Testis (tissue), 3 donors: Measurements from ENCODE around the gene EIPR1. TPM values are rescaled to one million over a fixed set of nuclear protein-coding genes. Genes with fewer than 3 reads are reported as not detected.

ENCODE experiments used
- DNase-seq: peaks from one replicate; pipeline ENCODE4 v3.0.0-alpha.2; 2019
- H3K27ac ChIP-seq, 2 donors: fragments of 200-600 bp; sonication (generic); one replicate each; pipeline ENCODE4 v1.5.1; 2019
- H3K27me3 ChIP-seq: fragments of 200-600 bp; sonication (generic); one replicate; pipeline ENCODE4 v1.5.1; 2019
- H3K36me3 ChIP-seq: fragments of 200-600 bp; sonication (generic); one replicate; pipeline ENCODE4 v1.5.1; 2017; ENCODE audit warnings: low read depth; ENCODE audit errors: missing control alignments
- H3K4me1 ChIP-seq: fragments of 200-600 bp; sonication (generic); one replicate; pipeline ENCODE4 v1.5.1; 2019
- H3K4me3 ChIP-seq, 2 donors: fragments of 200-600 bp; sonication (generic); one replicate each; pipeline ENCODE4 v1.5.1; 2017 to 2019
- H3K9me3 ChIP-seq: fragments of 200-600 bp; sonication (generic); one replicate; pipeline ENCODE4 v1.5.1; 2017
- POLR2A ChIP-seq: fragments of 450-650 bp; IDR thresholded peaks from one replicate; pipeline ENCODE4 v1.6.1; 2017; ENCODE audit warnings: antibody characterized with exemption, mild to moderate bottlenecking, moderate library complexity
- WGBS, 2 donors: methylation state at CpG; one replicate each; pipeline ENCODE4 v1.1.5; 2018; 5-methylcytosine and 5-hydroxymethylcytosine counted together
- intact Hi-C: fragments of 100-400 bp; cut with DNase I; formaldehyde crosslinking; loops from one replicate; pipeline ENCODE4 v1.15.1; 2023; ENCODE audit warnings: low total_unique reads
- polyA plus RNA-seq: library from polyadenylated mRNA; stranded (reverse); fragments of 350-450 nt; fragmentation: Illumina TruSeq; extraction: RNeasy Lipid Tissue Mini Kit (QIAGEN cat#74804); gene quantifications from one replicate; pipeline ENCODE4 v1.2.3, GENCODE V29; 2014; ENCODE audit warnings: low read depth, low replicate concordance; ENCODE audit not compliant: insufficient read depth
- total RNA-seq, 2 donors: library from RNA; depleted of rRNA; stranded (reverse); fragments of >200 nt; gene quantifications; one replicate each; pipeline ENCODE4 v1.2.3, GENCODE V29; 2016
- TF ChIP-seq, protein P1 (sequence below), 3 experiments: fragments of 450-650 bp in 2 of 3; fragments of 200-600 bp in 1 of 3; sonication (generic) in 1 of 3; IDR thresholded peaks; one replicate each; pipeline ENCODE4 v1.5.1; 2016 to 2019; ENCODE audit warnings: antibody characterized with exemption in 3 of 3, mild to moderate bottlenecking in 2 of 3, moderate library complexity in 1 of 3

The EIPR1 gene
- total and polyA plus RNA-seq, 3 donors from 2014 or later, result 31.5 to 40.2 (median 32.1) TPM

DNA sequence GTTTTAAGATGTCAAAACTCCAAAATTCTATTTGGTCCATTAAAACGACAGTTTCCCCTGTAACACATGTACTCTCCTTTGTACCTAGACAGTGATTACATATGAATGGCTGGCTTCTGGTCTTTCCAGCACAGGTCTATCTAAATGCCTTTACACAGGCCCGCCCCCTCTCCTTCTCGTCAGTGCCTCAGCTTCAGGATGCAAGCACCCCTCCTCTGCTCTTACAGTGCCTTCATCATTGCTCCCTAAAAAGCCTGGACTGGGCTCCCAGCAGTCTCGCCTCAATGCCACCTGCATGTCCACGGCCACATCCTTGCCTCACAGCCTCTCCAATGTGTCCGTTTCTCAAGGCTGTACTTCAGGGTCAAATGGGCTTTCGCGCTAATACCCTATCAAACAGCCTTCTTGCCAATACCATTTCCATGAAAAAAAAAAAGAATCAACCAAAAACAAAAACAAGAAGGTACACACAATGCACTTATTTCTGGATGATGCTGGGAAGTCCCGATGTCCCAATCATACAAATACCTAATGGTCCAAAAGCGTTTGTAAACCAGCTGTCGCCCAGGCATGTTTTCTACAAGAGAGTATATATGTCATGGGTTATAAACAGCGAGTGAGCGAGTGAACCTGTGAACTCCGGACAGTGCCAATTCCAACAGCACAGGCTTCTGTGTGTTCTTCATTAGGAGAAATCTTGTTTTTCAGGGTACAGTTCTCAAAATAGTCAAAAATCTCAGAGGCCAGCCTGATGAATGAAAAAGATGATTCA lies 77.2 kb downstream of the EIPR1 start:
- H3K9me3 ChIP-seq, result no peaks in the 10 kb centered on the region
- intact Hi-C loops, result no loop called here
- H3K36me3 ChIP-seq, result no peaks in the 10 kb centered on the region
- H3K4me1 ChIP-seq, result no peaks in the 10 kb centered on the region
- 89 to 91% methylated on average over 14 of the region's 14 CpGs for WGBS, 2 donors
- H3K27ac ChIP-seq, result no peak overlapping the region
- no peak for DNase-seq
- TF ChIP-seq, protein P1, sequence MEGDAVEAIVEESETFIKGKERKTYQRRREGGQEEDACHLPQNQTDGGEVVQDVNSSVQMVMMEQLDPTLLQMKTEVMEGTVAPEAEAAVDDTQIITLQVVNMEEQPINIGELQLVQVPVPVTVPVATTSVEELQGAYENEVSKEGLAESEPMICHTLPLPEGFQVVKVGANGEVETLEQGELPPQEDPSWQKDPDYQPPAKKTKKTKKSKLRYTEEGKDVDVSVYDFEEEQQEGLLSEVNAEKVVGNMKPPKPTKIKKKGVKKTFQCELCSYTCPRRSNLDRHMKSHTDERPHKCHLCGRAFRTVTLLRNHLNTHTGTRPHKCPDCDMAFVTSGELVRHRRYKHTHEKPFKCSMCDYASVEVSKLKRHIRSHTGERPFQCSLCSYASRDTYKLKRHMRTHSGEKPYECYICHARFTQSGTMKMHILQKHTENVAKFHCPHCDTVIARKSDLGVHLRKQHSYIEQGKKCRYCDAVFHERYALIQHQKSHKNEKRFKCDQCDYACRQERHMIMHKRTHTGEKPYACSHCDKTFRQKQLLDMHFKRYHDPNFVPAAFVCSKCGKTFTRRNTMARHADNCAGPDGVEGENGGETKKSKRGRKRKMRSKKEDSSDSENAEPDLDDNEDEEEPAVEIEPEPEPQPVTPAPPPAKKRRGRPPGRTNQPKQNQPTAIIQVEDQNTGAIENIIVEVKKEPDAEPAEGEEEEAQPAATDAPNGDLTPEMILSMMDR (IDR thresholded peaks at IDR 0.05), result no peak
- no peak for TF ChIP-seq POLR2A
- no peaks in the 10 kb centered on the region for H3K27me3 ChIP-seq
- no peak overlapping the region for H3K4me3 ChIP-seq

DNA sequence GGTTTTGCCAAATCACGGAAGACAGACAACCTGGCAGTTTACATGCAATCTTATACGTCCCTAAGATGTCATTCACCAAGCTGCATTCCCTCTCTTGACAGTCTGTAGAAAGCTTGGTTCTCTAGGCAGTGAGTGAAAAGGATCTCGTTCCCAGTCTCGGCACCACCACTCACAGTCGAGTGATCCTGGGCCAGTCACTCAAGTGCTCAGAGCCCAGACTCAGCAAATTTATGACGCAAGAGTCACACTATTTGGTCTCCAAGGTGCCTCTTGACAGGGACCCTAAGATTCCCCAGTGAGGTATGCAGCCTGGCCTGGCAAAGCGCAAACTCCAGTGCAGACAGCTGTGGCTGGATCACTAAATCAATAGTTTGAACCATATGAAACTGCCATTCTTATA lies 77.9 kb downstream of the EIPR1 start:
- Histone ChIP-seq H3K9me3 (no peaks in the 10 kb centered on the region), H3K36me3 (no peaks in the 10 kb centered on the region), H3K4me1 (no peaks in the 10 kb centered on the region), H3K27ac (no peak overlapping the region), H3K27me3 (no peaks in the 10 kb centered on the region), H3K4me3 (no peak overlapping the region)
- DNase-seq, result no peak
- no peak for TF ChIP-seq POLR2A
- TF ChIP-seq, protein P1 (IDR thresholded peaks at IDR 0.05), result no peak
- 96 to 98% methylated on average over 7 of the region's 7 CpGs for WGBS, 2 donors
- intact Hi-C loops, result no loop called here

DNA sequence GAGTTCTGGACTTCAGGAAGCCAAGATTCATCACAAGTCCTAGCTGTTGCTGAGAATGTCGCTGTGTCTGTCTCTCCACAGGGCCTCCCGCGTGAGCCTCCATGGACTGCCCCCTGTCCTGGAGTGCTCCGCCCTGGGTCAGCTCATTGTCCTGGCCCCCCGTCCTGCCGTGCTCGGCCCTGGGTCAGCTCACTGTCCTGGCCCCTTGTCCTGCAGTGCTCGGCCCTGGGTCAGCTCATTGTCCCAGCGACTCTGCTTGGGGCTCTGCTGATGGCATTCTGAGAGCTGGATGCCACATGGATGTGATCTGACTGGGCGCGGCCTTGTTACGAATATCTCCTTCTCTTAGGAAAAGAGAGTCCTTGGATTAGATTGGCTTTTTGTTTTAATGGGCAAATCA lies 78.5 kb downstream of the EIPR1 start:
- H3K27me3 ChIP-seq, result no peaks in the 10 kb centered on the region
- H3K36me3 ChIP-seq, result no peaks in the 10 kb centered on the region
- no peaks in the 10 kb centered on the region for H3K4me1 ChIP-seq
- no peaks in the 10 kb centered on the region for H3K9me3 ChIP-seq
- intact Hi-C loops, result no loop called here
- WGBS, 2 donors, result 96 to 98% methylated on average over 8 to 12 of the region's 12 CpGs
- H3K27ac ChIP-seq, result no peak overlapping the region
- no peak overlapping the region for H3K4me3 ChIP-seq
- no peak for DNase-seq
- TF ChIP-seq POLR2A, result no peak
- TF ChIP-seq, protein P1 (IDR thresholded peaks at IDR 0.05), result no peak

DNA sequence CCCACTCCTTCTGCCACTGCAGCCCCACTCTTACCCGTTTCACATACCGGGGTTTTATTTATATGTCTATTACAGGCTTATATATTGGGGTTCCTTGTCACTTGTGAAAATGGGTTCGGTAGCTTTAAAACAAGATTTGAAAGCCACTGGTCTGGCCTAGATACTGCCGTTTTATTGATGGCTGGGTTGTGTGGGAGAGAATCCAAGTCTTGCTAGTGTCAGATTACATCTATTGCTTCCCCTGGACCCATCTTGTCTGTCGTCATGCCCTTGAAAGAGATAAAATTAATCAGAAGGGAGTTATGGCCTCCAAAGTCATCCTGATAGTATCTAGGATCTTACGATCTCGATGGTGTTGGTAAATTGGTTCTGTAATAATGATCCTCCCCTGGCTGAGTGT lies 79.4 kb downstream of the EIPR1 start:
- Histone ChIP-seq H3K4me1 (no peaks in the 10 kb centered on the region), H3K4me3 (no peak overlapping the region), H3K27me3 (no peaks in the 10 kb centered on the region), H3K36me3 (no peaks in the 10 kb centered on the region), H3K27ac (no peak overlapping the region), H3K9me3 (no peaks in the 10 kb centered on the region)
- TF ChIP-seq, protein P1 (IDR thresholded peaks at IDR 0.05), result no peak
- TF ChIP-seq POLR2A, result no peak
- intact Hi-C loops, result no loop called here
- DNase-seq, result no peak
- 88 to 90% methylated on average over 7 of the region's 7 CpGs for WGBS, 2 donors

DNA sequence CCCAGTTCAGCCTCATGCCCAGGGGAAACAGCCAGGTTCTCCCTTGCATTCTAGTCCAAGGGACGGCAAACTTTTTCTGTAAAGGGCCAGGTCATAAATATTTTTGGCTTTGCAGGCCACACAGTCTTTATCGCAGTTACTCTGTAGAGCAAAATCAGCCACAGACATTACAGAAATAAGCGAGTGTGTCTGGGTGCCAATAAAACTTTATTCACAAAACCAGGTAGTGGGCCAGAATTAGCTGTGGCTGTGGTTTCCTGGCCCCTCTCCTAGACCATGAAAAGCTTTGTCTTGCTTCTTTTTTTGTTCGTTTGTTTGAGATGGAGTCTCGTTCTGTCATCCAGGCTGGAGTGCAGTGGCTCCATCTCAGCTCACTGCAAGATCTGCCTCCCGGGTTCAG lies 80.1 kb downstream of the EIPR1 start:
- no peaks in the 10 kb centered on the region for H3K9me3 ChIP-seq
- no peaks in the 10 kb centered on the region for H3K36me3 ChIP-seq
- H3K4me3 ChIP-seq, result no peak overlapping the region
- no peak overlapping the region for H3K27ac ChIP-seq
- WGBS, 2 donors, result 91 to 98% methylated on average over 6 of the region's 6 CpGs
- intact Hi-C loops, result no loop called here
- H3K4me1 ChIP-seq, result no peaks in the 10 kb centered on the region
- TF ChIP-seq, protein P1 (IDR thresholded peaks at IDR 0.05), result no peak
- no peak for TF ChIP-seq POLR2A
- H3K27me3 ChIP-seq, result no peaks in the 10 kb centered on the region
- DNase-seq, result no peak
